Large intestine (tissue), 3 donors: Measurements from ENCODE around the gene CFAP46. TPM values are rescaled to one million over a fixed set of nuclear protein-coding genes. Genes with fewer than 3 reads are reported as not detected.
"Not testable (repeated sequence)": the region's sequence is repeated elsewhere in the genome, so short reads cannot be mapped to it uniquely, and the experiment has no call there.

Experiments
- DNase-seq, 2 donors: peaks; one replicate each; pipeline versions ENCODE4 v3.0.0 to v3.0.0-alpha.2; 2013
- H3K27ac ChIP-seq: one replicate; pipeline ENCODE4 v1.5.1; 2013; ENCODE audit warnings: low read length
- H3K27me3 ChIP-seq: 2 replicates; pipeline ENCODE4 v1.6.1; 2013; ENCODE audit warnings: low read length; ENCODE audit not compliant: control insufficient read depth, insufficient read depth
- H3K36me3 ChIP-seq: 2 replicates; pipeline ENCODE4 v1.6.1; 2013; ENCODE audit warnings: low read length; ENCODE audit not compliant: control insufficient read depth, insufficient read depth
- H3K4me1 ChIP-seq: one replicate; pipeline ENCODE4 v1.6.1; 2013; ENCODE audit warnings: low read length; ENCODE audit not compliant: control insufficient read depth, insufficient read depth
- H3K4me3 ChIP-seq: one replicate; pipeline ENCODE4 v1.5.1; 2013; ENCODE audit warnings: low read length
- H3K9me3 ChIP-seq: one replicate; pipeline ENCODE4 v1.6.1; 2013; ENCODE audit warnings: mild to moderate bottlenecking, low read depth, low read length, moderate library complexity; ENCODE audit not compliant: control insufficient read depth
- WGBS: methylation state at CpG from one replicate; pipeline ENCODE4 v1.1.5; 2013; ENCODE audit warnings: low lambda C conversion rate; ENCODE audit not compliant: insufficient coverage; 5-methylcytosine and 5-hydroxymethylcytosine counted together
- polyA plus RNA-seq: library from polyadenylated mRNA; unstranded; fragments of 120-200 nt; gene quantifications from one replicate; pipeline ENCODE4 v1.2.1, GENCODE V29; 2013

CFAP46 gene
- polyA plus RNA-seq, 1 donor = 0.75 TPM

- no peaks in the 10 kb centered on the region for H3K36me3 ChIP-seq
- no peak overlapping the region for H3K4me3 ChIP-seq
- WGBS = no CpG with 5 or more reads among the region's 9 CpGs
- no peaks in the 10 kb centered on the region for H3K9me3 ChIP-seq
- no peak for DNase-seq
- peaks cover 13% of the 10 kb centered on the region for H3K27me3 ChIP-seq
- H3K4me1 ChIP-seq = no peaks in the 10 kb centered on the region
- H3K27ac ChIP-seq = no peak overlapping the region
Observed at GRCh38 chr10:132893090-132893489, 49.3 kb downstream of the CFAP46 start.

GRCh38 chr10:132892004-132892403 lies 50.4 kb downstream of the CFAP46 start:
- DNase-seq = peak; percentile 11 to 16
- H3K27ac ChIP-seq = no peak overlapping the region
- WGBS = no CpG with 5 or more reads among the region's 12 CpGs
- no peak overlapping the region for H3K4me3 ChIP-seq
- no peaks in the 10 kb centered on the region for H3K36me3 ChIP-seq
- peaks cover 13% of the 10 kb centered on the region for H3K27me3 ChIP-seq
- H3K9me3 ChIP-seq = no peaks in the 10 kb centered on the region
- H3K4me1 ChIP-seq = no peaks in the 10 kb centered on the region

- DNase-seq = no peak
- Histone ChIP-seq H3K9me3 (no peaks in the 10 kb centered on the region), H3K36me3 (no peaks in the 10 kb centered on the region), H3K4me1 (no peaks in the 10 kb centered on the region), H3K4me3 (no peak overlapping the region), H3K27ac (no peak overlapping the region), H3K27me3 (peaks cover 13% of the 10 kb centered on the region)
- WGBS = no CpG with 5 or more reads among the region's 6 CpGs
Observed at GRCh38 chr10:132891368-132891767, 51.0 kb downstream of the CFAP46 start.

- H3K27me3 ChIP-seq = peaks cover 11% of the 10 kb centered on the region
- no peaks in the 10 kb centered on the region for H3K36me3 ChIP-seq
- no peak overlapping the region for H3K27ac ChIP-seq
- H3K4me1 ChIP-seq = no peaks in the 10 kb centered on the region
- no CpG with 5 or more reads among the region's 9 CpGs for WGBS
- H3K9me3 ChIP-seq = peaks cover 3% of the 10 kb centered on the region
- H3K4me3 ChIP-seq = no peak overlapping the region
- DNase-seq = no peak
Observed at GRCh38 chr10:132890301-132890700, 52.1 kb downstream of the CFAP46 start.

GRCh38 chr10:132889556-132889955 lies 52.8 kb downstream of the CFAP46 start:
- Histone ChIP-seq H3K27ac (no peak overlapping the region), H3K36me3 (no peaks in the 10 kb centered on the region), H3K27me3 (peaks cover 11% of the 10 kb centered on the region), H3K4me3 (no peak overlapping the region), H3K9me3 (peaks cover 3% of the 10 kb centered on the region), H3K4me1 (no peaks in the 10 kb centered on the region)
- no CpG with 5 or more reads among the region's 16 CpGs for WGBS
- no peak for DNase-seq

- DNase-seq = no peak
- Histone ChIP-seq H3K4me3 (no peak overlapping the region), H3K4me1 (no peaks in the 10 kb centered on the region), H3K27me3 (peaks cover 11% of the 10 kb centered on the region), H3K36me3 (no peaks in the 10 kb centered on the region), H3K27ac (no peak overlapping the region), H3K9me3 (peaks cover 3% of the 10 kb centered on the region)
- WGBS = no CpG with 5 or more reads among the region's 16 CpGs
Observed at GRCh38 chr10:132888898-132889490, 53.4 kb downstream of the CFAP46 start.

GRCh38 chr10:132888446-132888845 lies 53.9 kb downstream of the CFAP46 start:
- not testable (repeated sequence) for H3K36me3 ChIP-seq, H3K4me3 ChIP-seq, H3K9me3 ChIP-seq, H3K27ac ChIP-seq, H3K27me3 ChIP-seq, DNase-seq, H3K4me1 ChIP-seq
- no CpG with 5 or more reads among the region's 16 CpGs for WGBS

GRCh38 chr10:132886211-132887099 lies 55.9 kb downstream of the CFAP46 start:
- H3K4me3 ChIP-seq = no peak overlapping the region
- H3K27me3 ChIP-seq = no peaks in the 10 kb centered on the region
- H3K27ac ChIP-seq = no peak overlapping the region
- WGBS = 70% methylated on average over 2 of the region's 35 CpGs
- no peaks in the 10 kb centered on the region for H3K36me3 ChIP-seq
- no peaks in the 10 kb centered on the region for H3K4me1 ChIP-seq
- H3K9me3 ChIP-seq = peaks cover 3% of the 10 kb centered on the region
- no peak for DNase-seq

- WGBS = no CpG with 5 or more reads among the region's 31 CpGs
- no peak overlapping the region for H3K27ac ChIP-seq
- no peaks in the 10 kb centered on the region for H3K36me3 ChIP-seq
- peaks cover 3% of the 10 kb centered on the region for H3K9me3 ChIP-seq
- no peak for DNase-seq
- no peaks in the 10 kb centered on the region for H3K27me3 ChIP-seq
- no peak overlapping the region for H3K4me3 ChIP-seq
- no peaks in the 10 kb centered on the region for H3K4me1 ChIP-seq
Observed at GRCh38 chr10:132885451-132886210, 56.7 kb downstream of the CFAP46 start.

- whole genome bisulfite sequencing = 90% methylated on average over 4 of the region's 28 CpGs
- peaks cover 3% of the 10 kb centered on the region for H3K27me3 ChIP-seq
- H3K9me3 ChIP-seq = peaks cover 3% of the 10 kb centered on the region
- H3K27ac ChIP-seq = no peak overlapping the region
- no peak for DNase-seq
- H3K36me3 ChIP-seq = no peaks in the 10 kb centered on the region
- H3K4me3 ChIP-seq = no peak overlapping the region
- no peaks in the 10 kb centered on the region for H3K4me1 ChIP-seq
Observed at GRCh38 chr10:132884691-132885271, 57.6 kb downstream of the CFAP46 start.
